NCI-H1417 (cell line): Measurements from ENCODE around the gene DSC1.
A peak's percentile ranks its signal among the peaks of the same experiment; 100 is the strongest.

Experiments
- DNase-seq, 3 experiments: peaks; one replicate each; lab custom pipeline; 2025; lab: John Stamatoyannopoulos, UW

DSC1 gene

GRCh38 chr18:31104444-31104843, 58.2 kb downstream of the DSC1 start:
- no peak for DNase-seq

- DNase-seq = no peak
Observed at GRCh38 chr18:31103423-31103822, 59.2 kb downstream of the DSC1 start.

- peak in 1 of 3 experiments; percentile 6 for DNase-seq
Observed at GRCh38 chr18:31102941-31103340, 59.7 kb downstream of the DSC1 start.

- peak in 2 of 3 experiments; percentile 87 to 88 for DNase-seq
Observed at GRCh38 chr18:31102025-31102684, 60.5 kb downstream of the DSC1 start, which contains the start of gene DSC2. Gene DSC2, minus strand, starts transcription at chr18:31102421. Its CDS starts 450 bp downstream, at chr18:31101971.

- peak in 2 of 3 experiments; percentile 89 for DNase-seq
Observed at GRCh38 chr18:31101183-31102024, 61.3 kb downstream of the DSC1 start.

- peak in 2 of 3 experiments; percentile 64 to 82 for DNase-seq
Observed at GRCh38 chr18:31100436-31101182, 62.0 kb downstream of the DSC1 start.

GRCh38 chr18:31099450-31100230, 63.0 kb downstream of the DSC1 start:
- DNase-seq = no peak

- peak in 1 of 3 experiments; percentile 23 for DNase-seq
Observed at GRCh38 chr18:31098878-31099277, 63.8 kb downstream of the DSC1 start.

- DNase-seq = no peak
Observed at GRCh38 chr18:31097666-31098065, 65.0 kb downstream of the DSC1 start.

GRCh38 chr18:31093880-31094279, 68.8 kb downstream of the DSC1 start:
- DNase-seq = no peak

- no peak for DNase-seq
Observed at GRCh38 chr18:31093294-31093693, 69.4 kb downstream of the DSC1 start.

GRCh38 chr18:31091350-31091749, 71.3 kb downstream of the DSC1 start:
- DNase-seq = no peak

GRCh38 chr18:31088532-31088931, 74.1 kb downstream of the DSC1 start:
- no peak for DNase-seq

- DNase-seq = no peak
Observed at GRCh38 chr18:31079973-31080372, 82.7 kb downstream of the DSC1 start.
